NCI-H1694 treated with DMSO at 0.1 percent for 48 hours (cell line): ENCODE results near the gene CDK18.

Source experiments
- DNase-seq: peaks from one replicate; lab custom pipeline; 2025; lab: John Stamatoyannopoulos, UW

CDK18 gene

DNA sequence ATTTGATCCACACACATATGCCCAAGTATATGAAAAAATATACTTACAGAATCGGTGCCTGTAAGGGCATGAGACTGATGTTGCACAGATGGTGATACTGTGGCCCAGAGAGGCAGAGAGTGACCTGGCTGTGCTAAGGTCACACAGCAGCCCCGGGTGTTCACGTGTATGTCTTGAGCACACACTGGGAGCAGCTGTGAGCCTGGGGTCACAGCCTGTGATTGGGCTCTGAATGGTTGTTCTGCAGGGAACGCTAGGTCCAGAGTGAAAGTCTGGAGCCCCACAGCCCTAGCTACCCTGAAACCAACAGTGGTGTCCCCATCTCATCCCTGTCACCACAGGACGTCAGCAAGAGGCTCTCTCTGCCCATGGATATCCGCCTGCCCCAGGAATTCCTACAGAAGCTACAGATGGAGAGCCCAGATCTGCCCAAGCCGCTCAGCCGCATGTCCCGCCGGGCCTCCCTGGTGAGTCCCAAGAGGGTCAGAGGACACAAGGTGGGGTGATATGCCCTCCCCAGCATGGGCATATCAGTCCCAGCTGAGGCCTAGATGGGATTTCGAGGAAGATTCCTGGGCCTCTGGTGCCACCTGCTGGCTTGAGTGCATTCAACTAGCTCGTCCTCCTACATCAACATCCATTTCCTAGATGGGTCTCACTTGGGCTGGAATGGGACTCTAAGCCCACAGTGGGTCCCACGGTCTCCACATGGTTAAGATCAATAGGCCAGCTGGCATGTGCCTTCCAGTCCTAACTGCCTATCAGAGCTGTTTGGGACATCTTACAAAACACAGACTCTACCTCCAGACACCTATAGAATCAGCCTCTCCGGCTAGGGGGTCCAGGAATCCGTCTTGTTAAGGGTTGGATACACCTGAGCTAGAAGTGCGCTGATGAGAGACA lies 19.7 kb downstream of the CDK18 start:
- peak; percentile 77 for DNase-seq

DNA sequence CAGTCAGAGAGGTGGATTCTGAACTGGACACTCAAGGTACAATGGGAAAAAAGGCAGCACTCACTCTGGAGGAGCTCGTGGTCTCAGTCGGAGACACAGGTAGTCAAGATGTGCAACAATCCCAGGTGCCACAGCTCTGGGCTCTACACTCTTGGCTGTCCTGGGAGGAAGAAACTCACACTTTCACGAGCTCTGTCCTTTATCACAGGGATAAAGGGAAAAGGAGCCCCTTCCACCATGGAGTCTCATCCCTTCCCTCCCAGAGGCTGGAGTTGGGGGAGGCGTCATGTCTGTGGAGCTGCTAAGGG lies 20.3 kb downstream of the CDK18 start:
- no peak for DNase-seq

DNA sequence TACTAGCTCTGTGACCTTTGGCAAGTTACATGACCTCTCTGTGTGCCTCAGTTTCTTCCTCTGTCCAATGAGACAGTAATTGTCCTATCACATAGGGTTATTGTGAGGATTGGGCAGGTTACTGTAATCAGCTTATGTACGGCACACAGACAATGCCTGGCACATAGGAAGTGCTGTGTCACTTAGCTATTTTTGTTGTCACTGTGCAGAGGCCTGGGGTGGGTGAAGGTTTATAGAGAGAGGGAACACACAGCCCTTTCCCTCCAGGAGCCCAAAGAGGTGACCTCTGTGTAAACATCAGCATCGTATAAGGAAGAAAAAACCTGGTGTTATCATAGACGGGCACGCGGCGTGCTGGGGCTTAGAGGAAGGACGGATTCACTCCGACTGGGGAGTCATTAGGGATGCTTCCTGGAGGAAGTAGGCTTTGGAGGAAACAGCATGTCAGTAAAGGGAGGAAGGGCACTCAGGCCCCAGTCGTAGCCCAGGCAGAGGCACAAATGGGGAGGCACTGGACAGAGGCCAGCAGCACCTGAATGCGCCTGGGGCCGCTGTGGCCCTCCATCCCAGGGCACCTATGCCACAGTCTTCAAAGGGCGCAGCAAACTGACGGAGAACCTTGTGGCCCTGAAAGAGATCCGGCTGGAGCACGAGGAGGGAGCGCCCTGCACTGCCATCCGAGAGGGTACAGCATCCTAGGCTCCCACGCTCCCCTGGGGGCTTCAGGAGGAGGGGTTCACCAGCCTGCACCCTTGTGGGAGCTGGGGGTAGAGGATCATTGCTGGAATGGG lies 21.2 kb downstream of the CDK18 start:
- no peak for DNase-seq

DNA sequence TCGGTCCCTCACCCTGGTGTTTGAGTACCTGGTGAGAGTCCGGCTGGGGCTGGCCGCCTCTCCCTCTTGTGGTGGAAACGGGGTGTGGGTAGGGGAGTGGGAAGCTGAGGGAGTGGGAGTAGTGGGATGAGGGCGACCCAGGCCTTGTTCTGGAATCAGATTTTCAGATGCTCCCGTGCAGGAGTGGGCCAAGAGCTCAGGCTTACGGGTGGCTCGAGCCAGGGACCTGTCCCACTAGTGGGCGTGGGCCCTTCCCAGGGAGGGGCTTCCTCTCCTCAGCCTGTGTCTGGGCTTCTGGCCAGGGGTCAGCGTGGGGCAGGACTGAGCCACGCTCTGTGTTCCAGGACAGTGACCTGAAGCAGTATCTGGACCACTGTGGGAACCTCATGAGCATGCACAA lies 22.0 kb downstream of the CDK18 start:
- DNase-seq, result no peak

DNA sequence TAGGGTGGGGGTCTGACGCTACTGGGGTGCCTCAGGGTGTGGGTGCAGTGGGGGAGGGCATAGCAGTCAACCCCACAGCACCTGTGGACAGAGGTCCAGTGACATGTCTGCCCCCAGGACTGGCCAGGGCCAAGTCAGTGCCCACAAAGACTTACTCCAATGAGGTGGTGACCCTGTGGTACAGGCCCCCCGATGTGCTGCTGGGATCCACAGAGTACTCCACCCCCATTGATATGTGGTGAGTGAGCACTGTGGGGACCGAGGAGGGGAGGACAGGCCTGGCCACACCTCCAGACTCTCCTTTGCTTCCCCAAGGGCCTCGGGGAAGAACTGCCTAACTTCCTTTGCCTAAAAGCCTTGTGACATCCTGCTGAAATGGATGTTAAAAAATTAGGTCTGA lies 23.5 kb downstream of the CDK18 start:
- no peak for DNase-seq

DNA sequence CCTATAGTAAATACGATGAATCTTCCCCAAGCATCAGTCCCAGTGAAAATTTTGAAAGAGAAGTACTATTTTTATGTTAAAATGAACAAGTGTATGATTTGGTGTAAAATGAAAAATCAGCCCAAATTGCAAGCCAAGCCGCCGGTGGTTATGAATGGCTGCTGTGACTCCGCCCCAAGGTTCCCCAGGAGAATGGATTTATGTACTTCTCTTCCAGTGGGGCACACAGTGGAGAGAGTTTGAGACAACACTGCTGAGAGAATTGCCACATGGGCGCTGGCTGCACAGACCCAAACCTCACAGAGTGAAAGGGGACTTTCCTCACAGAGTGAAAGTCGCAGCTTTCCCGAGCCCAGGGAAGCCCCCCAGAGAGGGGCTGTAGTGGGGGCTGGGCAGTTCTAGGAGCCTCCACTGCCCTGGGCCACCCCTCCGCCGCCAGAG lies 24.0 kb downstream of the CDK18 start:
- no peak for DNase-seq

DNA sequence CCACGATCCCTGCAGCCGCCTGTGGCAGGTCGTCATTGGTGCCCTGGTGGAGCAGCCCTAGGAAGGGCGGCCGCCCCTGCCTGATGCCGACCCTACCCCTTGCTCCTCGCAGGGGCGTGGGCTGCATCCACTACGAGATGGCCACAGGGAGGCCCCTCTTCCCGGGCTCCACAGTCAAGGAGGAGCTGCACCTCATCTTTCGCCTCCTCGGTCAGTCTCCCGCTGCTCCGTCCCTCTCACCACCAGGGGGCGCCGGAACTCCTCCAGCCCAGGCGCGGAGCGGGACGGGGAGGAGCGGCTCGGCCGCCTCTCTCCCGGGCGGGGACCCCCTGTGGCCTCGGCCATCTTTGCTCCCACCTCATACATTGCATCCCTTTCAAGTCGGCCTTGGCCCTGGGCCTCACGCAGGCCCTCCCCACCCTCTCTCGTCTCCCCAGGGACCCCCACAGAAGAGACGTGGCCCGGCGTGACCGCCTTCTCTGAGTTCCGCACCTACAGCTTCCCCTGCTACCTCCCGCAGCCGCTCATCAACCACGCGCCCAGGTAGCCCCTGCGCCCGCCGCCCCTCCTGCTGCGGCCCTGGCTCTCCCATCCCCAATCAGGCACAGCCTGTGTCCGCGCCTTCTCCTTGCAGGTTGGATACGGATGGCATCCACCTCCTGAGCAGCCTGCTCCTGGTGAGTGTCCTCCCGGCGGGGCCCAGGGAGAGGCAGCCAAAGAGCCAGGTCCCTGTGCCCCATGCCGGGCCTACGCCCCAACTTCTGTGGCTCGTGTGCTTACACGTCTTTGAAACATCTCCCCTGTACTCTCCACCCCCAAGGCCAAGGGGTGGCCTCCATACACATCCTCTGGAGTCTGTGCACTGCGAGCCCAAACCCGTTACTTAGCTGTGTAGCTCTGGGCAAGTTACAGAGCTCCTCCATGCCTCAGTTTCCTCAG lies 24.7 kb downstream of the CDK18 start:
- DNase-seq, result peak; percentile 51

DNA sequence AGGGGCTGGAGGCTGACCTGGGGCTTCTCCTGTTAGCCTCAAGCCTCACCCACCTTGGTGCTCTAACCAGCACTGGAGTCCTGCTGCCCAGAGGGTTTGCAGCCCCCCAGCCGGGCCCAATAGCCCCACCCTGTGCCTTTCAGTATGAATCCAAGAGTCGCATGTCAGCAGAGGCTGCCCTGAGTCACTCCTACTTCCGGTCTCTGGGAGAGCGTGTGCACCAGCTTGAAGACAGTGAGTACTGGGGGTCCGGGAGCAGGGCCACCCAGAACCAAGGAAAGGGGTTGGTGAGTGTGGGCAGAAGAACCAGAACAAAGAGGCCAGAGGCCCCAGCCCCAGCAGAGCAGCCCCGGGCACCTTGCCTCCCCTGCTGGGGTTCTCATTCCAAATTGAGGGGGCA lies 25.6 kb downstream of the CDK18 start:
- no peak for DNase-seq

DNA sequence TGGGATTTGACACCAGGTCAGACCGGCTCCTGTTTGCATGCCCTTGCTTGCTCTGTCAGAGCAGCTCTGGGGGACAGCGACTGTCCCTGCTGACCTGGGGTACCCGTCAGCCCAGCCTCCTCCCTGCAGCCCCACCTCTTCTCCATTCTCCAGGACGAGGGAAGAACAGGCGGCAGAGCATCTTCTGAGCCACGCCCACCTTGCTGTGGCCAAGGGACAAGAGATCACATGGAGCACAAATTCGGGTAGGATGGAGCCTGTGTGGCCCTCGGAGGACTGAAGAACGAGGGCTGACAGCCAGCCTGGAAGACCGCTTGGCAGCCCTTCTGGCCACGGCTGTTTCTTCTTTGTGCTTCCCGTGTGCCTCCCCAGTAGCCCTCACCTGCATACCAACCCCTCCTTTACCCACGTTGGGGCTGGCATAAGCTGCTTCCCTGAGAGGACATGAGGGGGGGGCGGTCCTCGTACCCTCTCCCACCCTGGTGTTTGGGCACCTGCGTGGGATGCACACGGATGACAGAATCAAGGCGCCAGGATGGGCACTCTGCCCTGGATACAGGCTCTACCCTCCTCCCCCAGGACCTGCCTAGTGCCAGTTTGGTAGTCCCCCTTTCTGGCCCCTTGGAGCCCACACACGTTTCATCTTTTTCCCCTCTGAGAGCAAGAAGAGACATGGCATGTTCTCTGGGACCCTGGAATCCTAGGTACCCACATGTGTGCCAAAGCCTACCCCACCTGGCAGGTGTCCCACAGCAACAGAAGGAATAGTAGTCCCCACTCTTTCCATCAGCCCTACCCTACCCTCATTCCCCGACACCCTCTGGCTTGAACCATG lies 26.9 kb downstream of the CDK18 start:
- no peak for DNase-seq

DNA sequence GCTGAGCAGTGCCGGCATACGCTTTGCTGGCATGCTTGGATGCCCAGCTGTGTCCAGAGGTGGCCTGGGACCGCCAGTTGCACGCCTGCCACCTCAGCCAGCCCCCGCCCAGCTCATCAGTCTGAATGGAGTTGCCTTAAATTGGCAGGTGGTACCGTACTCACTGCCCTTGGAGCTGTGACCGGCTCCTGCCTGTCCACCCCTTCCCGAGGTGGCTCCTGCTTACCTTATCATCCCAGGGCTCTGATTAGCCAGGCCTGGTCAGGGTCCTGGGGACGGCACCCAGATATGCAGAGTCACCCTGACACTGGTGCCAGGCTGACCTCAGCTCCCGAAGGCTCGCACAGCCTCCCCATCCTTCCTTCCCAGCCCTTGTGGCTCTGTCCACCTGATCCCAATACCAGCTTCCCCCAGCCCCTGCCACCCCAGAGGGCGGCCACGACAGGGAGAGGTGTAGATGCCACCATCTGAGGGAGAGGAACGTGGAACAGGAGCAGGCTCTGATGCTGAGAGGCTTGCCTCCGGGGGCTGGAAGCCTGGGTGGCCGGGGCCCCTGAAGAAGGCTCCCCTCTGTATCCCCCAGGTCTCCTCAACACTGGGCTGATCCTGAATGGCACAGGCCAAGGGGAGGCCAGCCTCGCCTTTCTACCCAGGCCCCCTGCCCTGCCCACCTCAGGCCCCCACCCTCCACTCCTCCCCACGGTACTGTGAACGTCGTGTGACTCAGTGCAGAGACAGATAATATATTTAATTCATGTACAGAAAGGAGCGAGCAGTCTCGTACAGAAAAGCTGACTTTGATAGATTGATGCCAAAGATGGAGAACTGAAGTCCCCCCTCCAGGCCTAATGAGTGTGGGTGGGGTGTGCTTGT lies 27.8 kb downstream of the CDK18 start:
- DNase-seq, result no peak

DNA sequence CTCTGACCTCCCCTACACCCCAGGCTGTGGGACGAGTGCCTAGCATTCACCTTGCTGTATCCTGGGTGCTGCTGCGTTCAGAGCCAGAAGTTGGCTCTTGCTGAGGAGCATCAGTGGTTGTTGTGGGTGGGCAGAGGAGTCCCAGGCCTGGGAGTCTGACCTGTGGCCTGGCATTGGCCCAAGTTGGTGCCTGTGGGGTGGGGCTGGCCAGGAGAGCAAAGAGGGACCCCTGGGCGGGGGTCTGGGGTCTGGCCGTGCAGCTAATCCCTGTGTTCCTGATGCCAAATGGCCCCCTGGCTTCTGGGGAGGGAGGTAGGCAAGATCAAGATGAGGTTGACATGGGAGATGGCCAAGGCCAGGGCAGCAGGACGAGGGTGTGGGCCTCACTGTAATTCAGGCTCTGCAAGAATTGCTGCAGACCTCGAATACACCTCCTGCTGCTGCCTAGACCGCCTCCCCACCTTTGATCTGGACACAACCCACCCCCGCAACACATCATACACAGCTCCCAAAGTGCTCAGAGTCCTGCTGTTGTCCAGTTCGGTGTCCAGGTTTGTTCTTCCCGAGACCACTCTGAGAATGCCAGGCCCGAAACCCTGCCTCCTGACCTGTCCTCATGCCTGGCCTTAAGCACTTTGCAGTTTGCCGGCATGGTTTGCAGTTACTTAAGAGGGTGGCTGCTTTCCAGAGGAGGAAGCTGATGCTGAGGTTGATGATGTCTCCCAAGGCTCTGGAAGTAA lies 28.7 kb downstream of the CDK18 start:
- no peak for DNase-seq

DNA sequence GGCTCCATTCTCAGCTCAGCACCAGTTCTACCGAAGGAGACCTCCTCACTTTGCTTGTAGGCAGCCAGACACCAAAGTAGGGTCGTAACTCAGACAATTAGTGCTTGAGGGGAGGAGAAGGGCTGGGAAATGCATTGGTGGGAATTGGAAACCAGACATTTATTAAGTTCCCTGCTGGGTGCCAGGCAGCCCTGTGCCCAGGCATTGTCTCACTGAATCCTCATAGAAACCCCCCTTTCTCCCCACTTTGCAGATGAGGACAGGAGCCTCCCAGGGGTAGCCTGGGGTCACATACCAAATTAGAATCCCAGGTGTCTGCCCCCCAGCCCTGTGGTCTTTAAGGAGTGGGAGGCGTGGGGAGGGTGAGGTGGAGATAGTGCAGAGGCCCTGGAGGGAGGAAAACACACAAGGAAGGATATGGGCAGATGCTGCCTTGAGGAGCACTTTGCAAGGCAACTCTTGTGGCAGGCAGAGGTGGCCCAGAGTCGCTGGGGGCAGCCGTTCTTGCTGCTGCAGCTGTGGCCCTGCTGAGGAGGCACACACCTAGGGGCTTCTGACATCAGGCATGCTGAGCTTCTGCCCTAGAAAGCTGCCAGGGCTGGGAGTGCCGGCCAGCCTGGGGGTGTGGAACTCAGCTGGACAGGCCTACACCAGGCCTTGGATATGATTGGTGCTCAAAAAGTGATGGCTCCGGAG lies 29.4 kb downstream of the CDK18 start:
- DNase-seq, result no peak

DNA sequence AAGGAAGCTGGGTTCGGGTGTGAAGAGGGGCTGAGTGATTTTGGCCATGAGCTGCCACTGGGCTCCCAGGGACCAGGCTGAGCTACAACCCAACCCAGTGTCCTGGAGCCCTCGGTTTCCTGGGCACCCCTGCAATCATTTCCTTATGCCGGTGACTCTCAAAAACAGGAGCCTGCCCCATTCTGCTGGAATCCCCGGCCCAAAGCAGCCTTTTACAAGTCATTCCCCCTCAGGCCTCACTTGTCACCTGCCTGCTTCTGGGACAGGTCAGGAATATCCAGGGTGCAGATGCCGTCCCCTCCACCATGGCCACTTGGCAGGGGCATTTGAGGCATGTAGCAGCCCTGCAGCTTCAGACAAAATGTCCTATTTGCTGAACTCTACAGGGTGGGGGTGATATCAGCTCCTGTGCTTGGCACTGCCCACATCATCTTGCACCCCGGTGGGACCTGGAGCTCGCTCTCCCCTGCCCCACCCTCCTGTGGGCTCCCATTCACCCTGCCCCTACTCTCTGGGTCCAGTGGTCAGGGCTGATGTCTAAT lies 30.0 kb downstream of the CDK18 start:
- no peak for DNase-seq

DNA sequence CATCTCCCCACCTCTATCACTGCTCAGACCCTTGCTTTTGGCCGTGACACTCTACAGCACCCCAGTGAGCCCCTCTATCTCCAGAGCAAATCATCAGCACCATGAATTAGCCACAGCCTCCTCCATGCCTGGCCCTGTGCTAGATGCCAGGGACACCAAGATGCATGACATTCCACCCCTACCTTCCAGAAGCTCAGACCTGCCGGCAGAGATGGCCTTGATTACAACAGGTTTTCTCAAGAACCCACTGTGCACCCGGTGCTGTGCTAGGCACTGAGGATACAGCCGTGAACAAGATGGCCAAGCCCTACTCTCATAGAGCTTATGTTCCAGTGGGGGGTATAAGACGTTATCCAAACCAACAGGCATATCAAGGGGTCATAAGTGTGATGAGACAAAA lies 30.6 kb downstream of the CDK18 start:
- no peak for DNase-seq

DNA sequence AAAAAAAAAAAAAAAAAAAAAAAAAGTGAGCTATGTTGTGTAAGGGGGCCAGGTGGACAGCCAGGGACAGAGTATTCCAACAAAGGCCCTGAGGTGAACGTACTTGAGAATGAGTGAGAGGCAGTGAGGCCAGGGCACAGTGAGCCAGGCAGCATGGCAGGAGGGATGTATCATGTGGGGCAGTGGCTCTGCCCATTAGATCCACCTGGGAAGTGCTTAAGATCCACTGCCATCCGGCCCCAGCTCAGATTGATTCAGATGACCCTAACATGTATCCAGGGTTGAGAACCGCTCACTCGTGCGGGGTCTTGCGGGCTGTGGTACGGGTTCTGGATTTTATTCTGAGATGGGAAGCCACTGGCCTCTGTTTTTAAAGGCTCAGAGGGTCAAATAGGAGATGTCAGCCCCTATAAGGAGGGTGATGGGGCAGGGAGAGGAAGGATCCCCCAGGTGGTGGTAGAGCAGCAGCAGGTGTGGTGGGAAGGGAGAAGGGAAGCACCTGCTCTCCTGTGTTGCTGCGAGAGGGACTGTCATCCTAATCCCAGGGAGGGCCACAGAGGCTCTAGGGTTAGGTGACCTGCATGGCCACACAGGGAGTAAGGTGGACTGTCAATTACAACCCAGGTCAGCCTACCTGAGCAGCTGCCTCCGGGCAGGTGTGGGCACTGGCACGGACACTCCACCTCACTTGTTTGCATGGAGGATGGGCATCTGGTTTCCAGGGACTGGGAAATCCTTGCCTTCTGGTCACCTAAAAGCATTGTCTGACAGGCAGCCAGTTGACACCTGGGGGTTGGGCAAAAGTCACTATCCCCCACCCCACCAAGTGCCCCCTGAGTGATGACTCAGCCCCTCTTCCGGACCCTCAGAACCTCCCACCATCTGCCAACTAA lies 31.6 kb downstream of the CDK18 start:
- DNase-seq, result no peak

DNA sequence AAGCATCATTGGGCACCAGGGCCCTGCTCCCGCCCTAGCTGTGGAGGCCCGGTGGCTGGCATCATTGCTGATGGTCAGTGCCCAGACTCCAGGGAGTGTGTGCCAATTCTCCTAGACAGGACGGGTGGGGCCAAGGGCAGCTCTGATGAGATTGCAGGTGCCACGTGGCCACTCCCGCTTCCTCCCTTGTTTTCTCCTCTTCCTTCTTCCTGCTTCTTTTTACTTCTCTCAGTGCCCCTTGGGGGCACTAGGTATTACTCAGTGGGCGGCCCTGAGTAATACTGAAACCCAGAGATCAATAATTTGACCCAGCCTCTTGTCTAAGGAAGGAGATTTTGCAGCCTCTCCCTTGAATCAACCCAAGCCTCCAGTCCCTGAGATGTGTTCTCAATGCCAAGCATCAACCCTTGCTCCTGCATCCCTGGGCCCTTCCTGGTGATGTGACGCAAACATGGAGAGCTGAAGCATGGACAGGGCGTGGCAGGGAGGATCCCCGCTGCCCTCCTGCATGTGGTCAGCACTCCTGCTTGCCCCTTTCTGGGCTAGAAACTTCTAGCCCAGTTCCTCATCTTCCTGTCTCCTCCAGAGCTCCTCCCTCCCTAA lies 32.4 kb downstream of the CDK18 start:
- DNase-seq, result no peak

DNA sequence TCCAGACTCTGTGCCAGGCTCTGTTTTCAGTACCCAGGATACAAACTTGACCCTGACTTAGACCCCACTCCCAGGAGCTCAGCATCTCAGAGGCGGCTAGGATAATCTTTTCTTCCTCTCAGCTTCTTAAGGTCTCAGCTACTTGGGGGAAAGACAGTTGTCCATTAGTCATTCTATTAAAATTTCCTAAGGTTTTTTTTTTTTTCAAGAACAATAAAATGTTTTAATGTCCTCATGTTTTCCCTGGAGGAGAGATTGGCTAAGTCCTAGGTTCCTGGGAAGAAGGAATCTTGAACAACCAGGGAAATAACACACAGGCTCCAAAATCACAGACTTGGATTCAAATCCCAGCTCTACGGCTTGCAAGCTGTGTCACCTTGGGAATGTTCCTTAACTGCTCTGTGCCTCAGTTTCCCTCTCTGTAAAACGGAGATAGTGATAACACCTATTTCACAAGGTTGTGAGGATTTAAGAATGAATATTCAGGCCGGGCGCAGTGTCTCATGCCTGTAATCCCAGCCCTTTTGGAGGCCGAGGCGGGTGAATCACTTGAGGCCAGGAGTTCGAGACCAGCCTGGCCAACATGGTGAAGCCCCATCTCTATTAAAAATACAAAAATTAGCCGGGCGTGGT lies 33.0 kb downstream of the CDK18 start:
- no peak for DNase-seq
